Measurements from ENCODE around the gene ITPA. TPM values are rescaled to one million over a fixed set of nuclear protein-coding genes. Genes with fewer than 3 reads are reported as not detected.

The ITPA gene
- total RNA-seq, 1 experiment from 2014 or later = 77.3 TPM

DNA sequence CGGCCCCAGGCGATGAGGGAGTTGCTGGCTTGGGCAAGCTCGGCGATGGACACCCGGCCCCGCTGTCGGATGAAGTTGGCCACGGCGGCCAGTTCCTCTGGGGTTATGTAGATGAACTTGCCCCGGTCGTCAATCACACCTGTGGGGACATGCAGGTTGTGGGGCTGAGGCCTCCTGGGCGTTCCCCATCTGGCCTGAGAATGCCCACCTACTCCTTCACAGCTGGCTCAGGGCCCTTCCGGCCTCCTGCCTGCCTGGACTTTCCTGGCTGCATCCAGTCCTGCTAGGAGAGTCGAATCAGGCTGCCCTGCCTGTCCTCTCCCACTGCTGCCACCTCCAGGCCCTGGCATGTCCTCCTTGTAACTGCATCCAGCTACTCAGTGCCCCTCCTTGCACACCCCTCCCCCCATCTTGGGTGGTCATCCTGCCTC, 18.6 kb upstream of the ITPA start:
- DNase-seq (ENCODE audit: low read depth, low spot score) (no peak), ATAC-seq (no peak)
- Histone ChIP-seq H3K27ac (ENCODE audit: low read depth, low read length) (no peak overlapping the region), H3K4me2 (ENCODE audit: low read length) (no peak overlapping the region), H3K27me3 (ENCODE audit: insufficient read depth, low read length) (no peaks in the 10 kb centered on the region), H3K4me3 (replicated peaks in 1 of 2; ENCODE audit: low read depth in 1 of 2, low read length in 2 of 2) (no peak overlapping the region), H4K20me1 (ENCODE audit: insufficient read depth) (no peaks in the 10 kb centered on the region), H3K9ac (ENCODE audit: low read length) (no peak overlapping the region), H3K79me2 (ENCODE audit: insufficient read depth, low read length) (no peaks in the 10 kb centered on the region), H3K9me2 (ENCODE audit: insufficient read depth) (no peaks in the 10 kb centered on the region), H3K36me3 (ENCODE audit: control insufficient read depth in 1 of 2, insufficient read depth in 2 of 2, low read length in 2 of 2) (peaks cover 23 to 30% of the 10 kb centered on the region in 2 experiments; a peak in 3 of 4 replicates), H3K9me3 (ENCODE audit: control insufficient read depth in 1 of 2, insufficient read depth in 1 of 2, low read depth in 1 of 2, low read length in 2 of 2) (no peaks in the 10 kb centered on the region), H2AFZ (ENCODE audit: low read depth, low read length, poor library complexity, severe bottlenecking) (no peak overlapping the region), H3K4me1 (ENCODE audit: control insufficient read depth in 1 of 2, insufficient read depth in 2 of 2, low read length in 2 of 2) (no peaks in the 10 kb centered on the region)
- RAD21 ChIA-PET (ENCODE audit: low non-redundant PET in 1 of 2, low total read pairs in 2 of 2, uncharacterized antibody in 2 of 2, unreplicated experiment in 2 of 2) = no interaction called here
- no TSS peak for BruUV-seq (replicated peaks)
- intact Hi-C loops (cut with micrococcal nuclease) = no loop called here
- POLR2A ChIA-PET = no interaction called here
- CTCF ChIA-PET = no interaction called here
- TF ChIP-seq, protein P1, sequence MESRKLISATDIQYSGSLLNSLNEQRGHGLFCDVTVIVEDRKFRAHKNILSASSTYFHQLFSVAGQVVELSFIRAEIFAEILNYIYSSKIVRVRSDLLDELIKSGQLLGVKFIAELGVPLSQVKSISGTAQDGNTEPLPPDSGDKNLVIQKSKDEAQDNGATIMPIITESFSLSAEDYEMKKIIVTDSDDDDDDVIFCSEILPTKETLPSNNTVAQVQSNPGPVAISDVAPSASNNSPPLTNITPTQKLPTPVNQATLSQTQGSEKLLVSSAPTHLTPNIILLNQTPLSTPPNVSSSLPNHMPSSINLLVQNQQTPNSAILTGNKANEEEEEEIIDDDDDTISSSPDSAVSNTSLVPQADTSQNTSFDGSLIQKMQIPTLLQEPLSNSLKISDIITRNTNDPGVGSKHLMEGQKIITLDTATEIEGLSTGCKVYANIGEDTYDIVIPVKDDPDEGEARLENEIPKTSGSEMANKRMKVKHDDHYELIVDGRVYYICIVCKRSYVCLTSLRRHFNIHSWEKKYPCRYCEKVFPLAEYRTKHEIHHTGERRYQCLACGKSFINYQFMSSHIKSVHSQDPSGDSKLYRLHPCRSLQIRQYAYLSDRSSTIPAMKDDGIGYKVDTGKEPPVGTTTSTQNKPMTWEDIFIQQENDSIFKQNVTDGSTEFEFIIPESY (IDR thresholded peaks at IDR 0.05; ENCODE audit: extremely low read depth, insufficient replicate concordance, low read length) = no peak
- TF ChIP-seq, protein P2, sequence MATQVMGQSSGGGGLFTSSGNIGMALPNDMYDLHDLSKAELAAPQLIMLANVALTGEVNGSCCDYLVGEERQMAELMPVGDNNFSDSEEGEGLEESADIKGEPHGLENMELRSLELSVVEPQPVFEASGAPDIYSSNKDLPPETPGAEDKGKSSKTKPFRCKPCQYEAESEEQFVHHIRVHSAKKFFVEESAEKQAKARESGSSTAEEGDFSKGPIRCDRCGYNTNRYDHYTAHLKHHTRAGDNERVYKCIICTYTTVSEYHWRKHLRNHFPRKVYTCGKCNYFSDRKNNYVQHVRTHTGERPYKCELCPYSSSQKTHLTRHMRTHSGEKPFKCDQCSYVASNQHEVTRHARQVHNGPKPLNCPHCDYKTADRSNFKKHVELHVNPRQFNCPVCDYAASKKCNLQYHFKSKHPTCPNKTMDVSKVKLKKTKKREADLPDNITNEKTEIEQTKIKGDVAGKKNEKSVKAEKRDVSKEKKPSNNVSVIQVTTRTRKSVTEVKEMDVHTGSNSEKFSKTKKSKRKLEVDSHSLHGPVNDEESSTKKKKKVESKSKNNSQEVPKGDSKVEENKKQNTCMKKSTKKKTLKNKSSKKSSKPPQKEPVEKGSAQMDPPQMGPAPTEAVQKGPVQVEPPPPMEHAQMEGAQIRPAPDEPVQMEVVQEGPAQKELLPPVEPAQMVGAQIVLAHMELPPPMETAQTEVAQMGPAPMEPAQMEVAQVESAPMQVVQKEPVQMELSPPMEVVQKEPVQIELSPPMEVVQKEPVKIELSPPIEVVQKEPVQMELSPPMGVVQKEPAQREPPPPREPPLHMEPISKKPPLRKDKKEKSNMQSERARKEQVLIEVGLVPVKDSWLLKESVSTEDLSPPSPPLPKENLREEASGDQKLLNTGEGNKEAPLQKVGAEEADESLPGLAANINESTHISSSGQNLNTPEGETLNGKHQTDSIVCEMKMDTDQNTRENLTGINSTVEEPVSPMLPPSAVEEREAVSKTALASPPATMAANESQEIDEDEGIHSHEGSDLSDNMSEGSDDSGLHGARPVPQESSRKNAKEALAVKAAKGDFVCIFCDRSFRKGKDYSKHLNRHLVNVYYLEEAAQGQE (IDR thresholded peaks at IDR 0.05; ENCODE audit: low read depth) = no peak
- no peak for TF ChIP-seq YY1 (IDR thresholded peaks at IDR 0.05; ENCODE audit: extremely low read depth, insufficient replicate concordance, low read depth, low read length)
- TF ChIP-seq SIN3A (IDR thresholded peaks at IDR 0.05; ENCODE audit: low read depth) = no peak
- no peak for TF ChIP-seq FOSL1 (IDR thresholded peaks at IDR 0.05; ENCODE audit: low read depth)
- TF ChIP-seq EZH2 (IDR thresholded peaks at IDR 0.05) = no peak
- TF ChIP-seq SP1 (IDR thresholded peaks at IDR 0.05; ENCODE audit: low read depth) = no peak
- TF ChIP-seq JUND (IDR thresholded peaks at IDR 0.05) = no peak
- no peak for TF ChIP-seq TCF7L2 (IDR thresholded peaks at IDR 0.05; ENCODE audit: borderline replicate concordance, extremely low read depth, insufficient read depth, insufficient read length)
- no peak for TF ChIP-seq CBX3 (IDR thresholded peaks at IDR 0.05; ENCODE audit: low read depth)
- TF ChIP-seq, protein P3, sequence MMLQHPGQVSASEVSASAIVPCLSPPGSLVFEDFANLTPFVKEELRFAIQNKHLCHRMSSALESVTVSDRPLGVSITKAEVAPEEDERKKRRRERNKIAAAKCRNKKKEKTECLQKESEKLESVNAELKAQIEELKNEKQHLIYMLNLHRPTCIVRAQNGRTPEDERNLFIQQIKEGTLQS (IDR thresholded peaks at IDR 0.05) = no peak
- no peak for TF ChIP-seq CEBPB (IDR thresholded peaks at IDR 0.05; ENCODE audit: low read depth)
- TF ChIP-seq POLR2A (IDR thresholded peaks at IDR 0.05; ENCODE audit: borderline replicate concordance, extremely low read depth, insufficient read depth, insufficient read length) = no peak
- TF ChIP-seq SRF (IDR thresholded peaks at IDR 0.05; ENCODE audit: low read depth) = no peak
- TF ChIP-seq ZNF274 (IDR thresholded peaks at IDR 0.05; ENCODE audit: low read depth, low read length) = no peak
- TF ChIP-seq POLR2AphosphoS5 (IDR thresholded peaks at IDR 0.05; ENCODE audit: low read depth, low read length) = no peak
- TF ChIP-seq RAD21 (IDR thresholded peaks at IDR 0.05; ENCODE audit: low read depth) = no peak
- TF ChIP-seq, protein P4, sequence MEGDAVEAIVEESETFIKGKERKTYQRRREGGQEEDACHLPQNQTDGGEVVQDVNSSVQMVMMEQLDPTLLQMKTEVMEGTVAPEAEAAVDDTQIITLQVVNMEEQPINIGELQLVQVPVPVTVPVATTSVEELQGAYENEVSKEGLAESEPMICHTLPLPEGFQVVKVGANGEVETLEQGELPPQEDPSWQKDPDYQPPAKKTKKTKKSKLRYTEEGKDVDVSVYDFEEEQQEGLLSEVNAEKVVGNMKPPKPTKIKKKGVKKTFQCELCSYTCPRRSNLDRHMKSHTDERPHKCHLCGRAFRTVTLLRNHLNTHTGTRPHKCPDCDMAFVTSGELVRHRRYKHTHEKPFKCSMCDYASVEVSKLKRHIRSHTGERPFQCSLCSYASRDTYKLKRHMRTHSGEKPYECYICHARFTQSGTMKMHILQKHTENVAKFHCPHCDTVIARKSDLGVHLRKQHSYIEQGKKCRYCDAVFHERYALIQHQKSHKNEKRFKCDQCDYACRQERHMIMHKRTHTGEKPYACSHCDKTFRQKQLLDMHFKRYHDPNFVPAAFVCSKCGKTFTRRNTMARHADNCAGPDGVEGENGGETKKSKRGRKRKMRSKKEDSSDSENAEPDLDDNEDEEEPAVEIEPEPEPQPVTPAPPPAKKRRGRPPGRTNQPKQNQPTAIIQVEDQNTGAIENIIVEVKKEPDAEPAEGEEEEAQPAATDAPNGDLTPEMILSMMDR (IDR thresholded peaks at IDR 0.05 in 2 of 3, conservative IDR thresholded peaks at IDR 0.05 in 1 of 3; ENCODE audit: borderline replicate concordance in 1 of 3, insufficient read depth in 1 of 3, low read depth in 2 of 3, low read length in 2 of 3) = no peak
- TF ChIP-seq ELF1 (IDR thresholded peaks at IDR 0.05; ENCODE audit: borderline replicate concordance, low read depth) = no peak

All from HCT116 (cell line).